ENCODE data around the gene FUT1.
"Not testable (repeated sequence)": the region's sequence is repeated elsewhere in the genome, so short reads cannot be mapped to it uniquely, and the experiment has no call there.

FUT1 gene

GRCh38 chr19:48718106-48718505, 34.3 kb downstream of the FUT1 start:
- DNase-seq (ENCODE audit: low read depth): not testable (repeated sequence)

- no peak for DNase-seq (ENCODE audit: low read depth)
Observed at GRCh38 chr19:48716562-48717291, 35.7 kb downstream of the FUT1 start.

- no peak for DNase-seq (ENCODE audit: low read depth)
Observed at GRCh38 chr19:48715681-48716171, 36.7 kb downstream of the FUT1 start.

GRCh38 chr19:48714759-48715675, 37.4 kb downstream of the FUT1 start:
- no peak for DNase-seq (ENCODE audit: low read depth)

- DNase-seq (ENCODE audit: low read depth): peak; percentile 98
Observed at GRCh38 chr19:48713864-48714755, 38.3 kb downstream of the FUT1 start.

- DNase-seq (ENCODE audit: low read depth): no peak
Observed at GRCh38 chr19:48713041-48713863, 39.2 kb downstream of the FUT1 start.

GRCh38 chr19:48711106-48711662, 41.3 kb downstream of the FUT1 start:
- DNase-seq (ENCODE audit: low read depth): no peak

GRCh38 chr19:48708471-48708870, 44.0 kb downstream of the FUT1 start:
- DNase-seq (ENCODE audit: low read depth): no peak

- no peak for DNase-seq (ENCODE audit: low read depth)
Observed at GRCh38 chr19:48705431-48705830, 47.0 kb downstream of the FUT1 start.

- DNase-seq (ENCODE audit: low read depth): no peak
Observed at GRCh38 chr19:48703316-48703715, 49.1 kb downstream of the FUT1 start.

- DNase-seq (ENCODE audit: low read depth): no peak
Observed at GRCh38 chr19:48702701-48703100, 49.7 kb downstream of the FUT1 start.

- no peak for DNase-seq (ENCODE audit: low read depth)
Observed at GRCh38 chr19:48698046-48698445, 54.4 kb downstream of the FUT1 start.

Measured in activated T-cell treated with anti-CD3 and anti-CD28 coated beads for 48 hours (primary cell).